GM19043 (cell line): Measurements from ENCODE around the gene RNF227.

Experiments used
- ATAC-seq: cut with Tn5 transposase; IDR thresholded peaks from one replicate; pipeline ENCODE4 v1.9.1; 2021; ENCODE audit warnings: low read depth; ENCODE audit not compliant: unreplicated experiment

RNF227 gene

DNA sequence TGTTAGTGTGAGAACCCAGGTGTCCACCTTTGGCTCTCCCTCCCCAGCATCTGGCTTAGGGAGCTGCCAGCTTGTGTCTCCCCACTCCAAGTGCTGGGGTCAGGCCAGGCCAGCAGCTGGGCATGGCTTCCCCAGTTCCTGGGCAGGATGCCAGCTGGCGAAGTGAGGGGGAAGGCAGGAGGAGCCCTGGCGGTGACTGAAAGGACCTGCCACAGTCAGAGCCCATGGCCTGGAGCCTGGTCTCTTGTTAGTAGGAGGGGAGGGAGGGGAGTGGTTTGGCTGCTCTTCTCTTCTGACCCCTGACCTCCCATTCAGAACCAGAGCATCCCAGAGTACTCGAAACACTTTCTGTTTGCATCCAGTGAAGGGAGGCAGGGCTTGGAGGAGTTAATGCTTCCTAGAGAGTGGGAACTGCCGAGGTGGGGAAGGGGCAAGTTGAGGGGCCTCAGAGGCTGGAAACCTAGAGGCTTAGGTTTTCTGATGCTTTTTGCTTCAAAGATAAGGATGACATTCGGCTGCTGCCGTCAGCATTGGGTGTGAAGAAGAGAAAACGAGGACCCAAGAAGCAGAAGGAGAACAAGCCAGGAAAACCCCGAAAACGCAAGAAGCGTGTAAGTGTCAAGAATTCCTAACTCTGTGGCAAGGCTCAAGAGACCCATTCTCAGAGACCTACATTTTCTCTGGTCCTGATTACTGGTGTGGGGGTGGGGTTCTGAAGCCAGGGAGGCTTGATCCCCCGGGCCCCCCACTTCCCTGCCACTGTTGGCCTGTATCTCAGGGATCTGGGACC, 26.7 kb downstream of the RNF227 start:
- no peak for ATAC-seq

GRCh38 chr17:7888184-7888920, 27.7 kb downstream of the RNF227 start, which contains the start of gene CHD3:
CHD3 (plus strand) TSS chr17:7888789; CDS start chr17:7889001, 212 bp downstream.
- no peak for ATAC-seq

DNA sequence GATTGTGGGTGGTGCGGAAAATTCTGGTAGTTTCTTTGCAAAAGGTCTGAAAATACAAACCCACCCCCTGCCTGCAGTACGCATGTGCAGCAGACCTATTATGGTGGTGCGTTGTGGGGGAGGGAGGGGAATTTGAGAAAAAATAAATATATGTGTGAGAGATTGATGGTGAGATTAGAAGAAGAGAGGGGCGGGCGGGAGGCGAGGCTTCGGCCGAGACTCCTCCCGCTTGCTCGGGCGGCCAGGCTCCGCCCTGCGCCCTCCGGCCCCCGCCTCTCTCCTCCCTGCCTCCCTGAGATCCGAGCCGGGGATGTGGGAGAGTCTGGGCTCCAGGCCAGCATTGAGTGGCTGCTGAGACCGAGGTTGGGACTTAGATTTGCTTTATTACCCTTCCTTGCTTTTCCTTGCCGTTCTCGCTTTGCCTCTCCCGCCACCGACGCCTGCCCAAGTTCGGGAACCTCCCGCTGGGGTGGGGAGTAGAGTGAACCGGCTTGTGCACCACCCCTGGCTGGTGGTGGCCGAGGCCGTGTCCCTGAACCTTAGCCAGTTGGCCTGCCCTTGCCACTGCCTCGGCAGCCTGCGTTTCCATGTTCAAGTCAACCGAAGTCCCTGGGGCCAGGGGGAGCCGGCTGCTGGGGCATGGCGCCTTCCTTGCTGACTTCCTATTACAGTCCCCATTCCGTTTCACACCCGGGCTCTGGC, 28.5 kb downstream of the RNF227 start:
- no peak for ATAC-seq

DNA sequence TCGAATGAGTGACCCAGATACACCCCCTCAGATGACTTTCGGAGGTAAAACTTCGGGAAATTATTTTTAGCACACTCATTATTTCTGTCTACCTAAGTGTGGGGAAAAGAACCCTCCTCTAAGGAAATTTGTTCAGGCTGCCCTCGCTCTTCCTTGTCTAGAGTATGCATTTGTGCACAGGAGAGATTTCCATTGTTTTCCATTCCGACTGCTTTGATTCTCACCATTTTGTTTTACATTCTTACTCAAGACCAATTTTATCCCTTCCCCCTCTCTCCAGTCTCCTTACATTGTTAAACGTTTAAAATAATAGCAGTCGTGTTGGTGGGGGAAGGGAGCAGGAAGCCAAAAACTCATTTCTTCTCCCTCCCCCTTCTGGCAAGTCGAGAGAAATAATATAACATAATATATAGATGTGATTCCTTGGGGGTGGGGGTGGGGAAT, 29.0 kb downstream of the RNF227 start:
- no peak for ATAC-seq

GRCh38 chr17:7886227-7887037, 29.7 kb downstream of the RNF227 start:
- no peak for ATAC-seq

GRCh38 chr17:7885367-7886226, 30.5 kb downstream of the RNF227 start:
- no peak for ATAC-seq

DNA sequence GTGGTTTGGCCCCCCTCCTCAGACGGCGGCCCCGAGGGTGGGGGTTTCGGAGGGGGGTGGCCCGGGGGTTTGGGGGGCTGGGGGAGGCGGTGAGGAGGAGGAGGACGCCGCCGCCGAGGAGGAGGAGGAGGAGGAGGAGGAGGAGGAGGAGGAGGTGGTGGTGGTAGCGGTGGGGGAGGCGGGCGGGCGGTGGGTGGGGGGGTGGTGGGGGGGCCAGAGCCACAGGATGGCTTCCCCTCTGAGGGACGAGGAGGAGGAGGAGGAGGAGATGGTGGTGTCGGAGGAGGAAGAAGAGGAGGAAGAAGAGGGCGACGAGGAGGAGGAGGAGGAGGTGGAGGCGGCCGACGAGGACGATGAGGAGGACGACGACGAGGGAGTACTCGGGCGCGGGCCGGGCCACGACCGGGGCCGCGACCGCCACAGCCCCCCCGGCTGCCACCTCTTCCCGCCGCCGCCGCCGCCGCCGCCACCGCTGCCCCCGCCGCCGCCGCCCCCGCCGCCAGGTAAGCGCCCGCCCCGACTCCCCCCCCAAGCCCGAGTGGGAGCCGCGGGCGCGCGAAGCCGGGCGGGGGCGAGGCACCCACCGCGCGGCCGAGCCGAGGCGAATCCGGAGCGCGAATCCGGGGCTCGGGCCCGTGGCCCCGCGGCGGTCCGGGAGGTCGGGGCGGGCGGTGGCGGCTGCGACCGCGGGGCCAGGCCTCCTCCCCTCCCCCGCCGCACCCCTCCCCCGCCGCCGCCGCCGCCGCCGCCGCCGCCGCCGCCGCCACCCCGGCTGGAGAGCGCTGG, 31.3 kb downstream of the RNF227 start:
- ATAC-seq, result no peak

GRCh38 chr17:7883781-7884386, 32.2 kb downstream of the RNF227 start:
- no peak for ATAC-seq

GRCh38 chr17:7882629-7883028, 33.5 kb downstream of the RNF227 start:
- no peak for ATAC-seq

- ATAC-seq, result no peak
Measured at GRCh38 chr17:7882068-7882467, 34.0 kb downstream of the RNF227 start.

- no peak for ATAC-seq
Measured at GRCh38 chr17:7881276-7882054, 34.6 kb downstream of the RNF227 start.

DNA sequence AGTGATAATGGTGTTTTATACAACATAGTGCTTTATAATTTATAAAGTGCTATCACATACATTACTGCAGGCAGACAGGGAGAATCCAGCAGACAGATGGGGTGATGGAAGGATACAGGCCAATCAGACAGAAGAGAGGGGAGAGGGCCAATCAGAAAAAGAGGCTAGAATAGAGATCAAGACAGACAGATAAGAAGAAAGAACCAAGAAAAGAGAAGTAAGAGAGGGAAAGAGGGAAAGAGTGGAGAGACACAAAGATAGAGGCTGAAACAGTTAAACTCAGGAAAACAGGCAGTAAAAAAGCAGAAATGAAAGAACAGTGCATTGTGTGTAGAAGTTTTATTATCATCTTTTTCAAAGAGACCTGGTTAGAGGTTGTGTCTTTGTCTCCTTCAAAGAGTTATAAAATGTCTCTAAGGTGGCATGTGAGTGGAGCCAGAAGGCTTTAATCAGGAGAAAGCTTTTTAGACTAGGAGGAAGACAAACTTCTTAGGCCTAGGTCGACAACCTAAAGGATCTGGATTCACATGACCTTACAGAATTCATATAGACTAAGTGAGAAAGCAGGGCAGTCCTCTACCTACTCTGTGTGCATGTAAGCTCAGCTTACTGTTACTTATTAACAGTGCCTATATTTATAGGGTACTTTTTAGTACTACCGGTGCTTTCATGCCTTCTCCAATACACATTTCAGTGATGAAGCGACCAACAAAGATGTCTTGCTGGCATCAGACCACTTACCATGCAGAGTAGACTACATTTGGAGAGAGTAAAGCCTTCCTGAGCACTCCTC, 35.8 kb downstream of the RNF227 start:
- no peak for ATAC-seq

- no peak for ATAC-seq
Measured at GRCh38 chr17:7878234-7878633, 37.9 kb downstream of the RNF227 start.

DNA sequence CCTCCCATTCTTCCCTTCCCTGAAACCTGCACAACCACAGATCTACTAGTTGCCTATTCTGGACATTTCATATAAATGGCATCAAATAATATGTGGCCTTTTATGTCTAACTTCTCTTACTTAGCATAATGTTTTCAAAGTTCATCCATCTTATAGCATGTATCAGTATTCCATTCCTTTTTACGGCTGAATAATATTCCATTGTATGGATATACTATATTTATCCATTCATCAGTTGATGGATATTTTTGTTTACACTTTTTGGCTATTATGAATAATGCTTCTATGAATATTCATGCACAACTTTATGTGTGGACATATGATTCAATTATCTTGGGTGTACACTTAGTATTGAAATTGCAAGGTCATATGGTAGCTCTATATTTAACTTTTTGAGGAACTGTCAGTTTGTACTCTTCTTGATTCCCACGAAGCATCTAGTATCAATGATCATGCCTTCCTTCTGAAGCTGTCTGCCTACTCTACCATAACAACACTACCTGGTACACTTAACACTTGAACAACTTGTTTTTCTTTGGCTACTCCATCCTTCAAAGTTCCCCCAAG, 40.2 kb downstream of the RNF227 start:
- ATAC-seq, result no peak

DNA sequence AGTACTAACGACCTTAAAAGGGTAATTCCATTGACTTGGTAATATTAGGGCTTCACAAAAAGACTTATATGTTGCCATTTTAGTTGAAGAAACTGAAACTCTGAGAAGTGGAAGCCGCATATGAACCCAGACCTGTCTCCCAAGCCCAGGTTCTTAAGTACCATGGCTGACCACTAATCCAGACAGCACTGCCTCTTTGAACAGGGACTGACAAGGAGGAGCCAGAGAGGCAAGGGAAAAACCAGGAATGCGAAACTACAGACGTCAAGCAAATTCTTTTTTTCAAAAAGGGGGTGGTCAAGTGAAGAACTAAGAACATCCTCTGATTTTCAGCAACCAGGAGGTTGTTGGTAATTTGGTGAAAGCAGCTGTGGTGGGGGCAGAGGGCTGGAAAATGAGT, 43.0 kb downstream of the RNF227 start:
- no peak for ATAC-seq

DNA sequence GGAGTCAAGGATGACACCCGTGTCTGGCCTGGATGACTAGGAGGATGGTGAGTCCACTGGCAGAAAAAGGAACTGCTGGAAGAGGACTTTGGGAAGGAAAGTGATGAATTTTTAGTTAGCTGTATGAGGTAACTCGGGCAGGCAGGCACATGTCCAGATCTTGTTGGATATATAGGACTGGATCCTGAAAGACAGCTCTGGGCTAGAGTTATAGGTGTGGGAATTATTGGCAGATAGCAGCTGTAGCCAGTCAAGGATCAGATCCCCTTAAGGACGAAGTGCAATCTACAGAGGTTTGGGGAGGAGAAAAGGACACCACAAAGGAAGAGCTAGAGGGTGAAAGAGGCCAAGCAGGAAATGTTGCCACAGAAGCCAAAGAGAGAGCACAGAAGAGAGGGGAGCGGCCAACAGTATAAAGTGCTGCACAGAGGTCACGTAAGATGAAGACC, 48.2 kb downstream of the RNF227 start:
- no peak for ATAC-seq
